T-cell (primary cell): Measurements from ENCODE around the gene PHGDH. TPM values are rescaled to one million over a fixed set of nuclear protein-coding genes. Genes with fewer than 3 reads are reported as not detected.

Experiments
- ATAC-seq, 4 experiments: fragments of 200-7000 bp in 3 of 4; fragments of 150-1000 bp in 1 of 4; cut with Tn5 transposase; replicated peaks in 1 of 4; 1 replicate in 3 of 4; 2 replicates in 1 of 4; pipeline ENCODE4 v1.10.0; 2021; ENCODE audit warnings: moderate library complexity in 3 of 4, mild to moderate bottlenecking in 2 of 4, moderate number of reproducible peaks in 1 of 4
- CTCF ChIA-PET, 2 donors: fragments of 300-600 bp; sonication (Branson Sonifier 250); formaldehyde crosslinking; loops; one replicate each; lab custom pipeline; 2022; ENCODE audit warnings: antibody characterized with exemption in 2 of 2; lab: Charles Lee
- POLR2A ChIA-PET, 2 donors: fragments of 300-600 bp; sonication (Branson Sonifier 250); formaldehyde crosslinking; loops; one replicate each; lab custom pipeline; 2022; ENCODE audit warnings: antibody characterized with exemption in 2 of 2; lab: Charles Lee
- DNase-seq, 35 experiments: peaks; one replicate each; pipeline versions ENCODE4 v3.0.0 to v3.0.0-alpha.2; 2013 to 2023
- H3K27ac ChIP-seq: one replicate; pipeline ENCODE4 v1.5.1; 2013; ENCODE audit warnings: low read length
- H3K27me3 ChIP-seq, 2 experiments: replicated peaks in 1 of 2; 1 replicate in 1 of 2; 2 replicates in 1 of 2; pipeline versions ENCODE4 v1.6.1 to v1.7.0; 2013; ENCODE audit warnings: low read length in 1 of 2, mixed read lengths in 1 of 2; ENCODE audit not compliant: control insufficient read depth in 2 of 2, insufficient read depth in 2 of 2; ENCODE audit errors: extremely low read depth in 1 of 2
- H3K36me3 ChIP-seq, 2 donors: 1 replicate in 1 of 2; 2 replicates in 1 of 2; pipeline versions ENCODE4 v1.6.1 to v1.7.0; 2013; ENCODE audit warnings: low read length in 1 of 2; ENCODE audit not compliant: control insufficient read depth in 2 of 2, insufficient read depth in 1 of 2; ENCODE audit errors: extremely low read depth in 1 of 2
- H3K4me1 ChIP-seq, 2 experiments: 1 replicate in 1 of 2; 2 replicates in 1 of 2; pipeline versions ENCODE4 v1.6.1 to v1.7.0; 2013; ENCODE audit warnings: low read length in 2 of 2, mixed read lengths in 1 of 2; ENCODE audit not compliant: insufficient read depth in 2 of 2, control insufficient read depth in 1 of 2; ENCODE audit errors: extremely low read depth in 1 of 2
- H3K4me3 ChIP-seq, 2 donors: 1 replicate in 1 of 2; 2 replicates in 1 of 2; pipeline versions ENCODE4 v1.5.1 to v1.7.0; 2013; ENCODE audit warnings: mild to moderate bottlenecking in 2 of 2, low read length in 1 of 2, moderate library complexity in 1 of 2; ENCODE audit not compliant: control insufficient read depth in 1 of 2; ENCODE audit errors: extremely low read depth in 1 of 2
- H3K9me3 ChIP-seq: 2 replicates; pipeline ENCODE4 v1.7.0; 2013
- H3K27ac Mint-ChIP-seq, 2 donors: one replicate each; pipeline ENCODE4 v1.8.0; 2020 to 2021; ENCODE audit warnings: mild to moderate bottlenecking in 2 of 2, mixed read lengths in 2 of 2
- H3K27me3 Mint-ChIP-seq, 2 donors: one replicate each; pipeline ENCODE4 v1.8.0; 2021 to 2022; ENCODE audit warnings: mixed read lengths in 2 of 2
- H3K36me3 Mint-ChIP-seq: one replicate; pipeline ENCODE4 v1.8.0; 2021; ENCODE audit warnings: mixed read lengths
- H3K4me1 Mint-ChIP-seq, 3 donors: one replicate each; pipeline ENCODE4 v1.8.0; 2020 to 2022; ENCODE audit warnings: mixed read lengths in 3 of 3, mild to moderate bottlenecking in 1 of 3
- H3K4me3 Mint-ChIP-seq, 3 donors: one replicate each; pipeline ENCODE4 v1.8.0; 2020 to 2022; ENCODE audit warnings: mild to moderate bottlenecking in 3 of 3, mixed read lengths in 3 of 3, moderate library complexity in 3 of 3
- H3K9me3 Mint-ChIP-seq, 3 donors: one replicate each; pipeline ENCODE4 v1.8.0; 2020 to 2022; ENCODE audit warnings: mixed read lengths in 3 of 3
- WGBS: methylation state at CpG from one replicate; pipeline ENCODE4 v1.1.5; 2013; ENCODE audit warnings: missing lambda C conversion rate; ENCODE audit not compliant: insufficient coverage; 5-methylcytosine and 5-hydroxymethylcytosine counted together
- total RNA-seq, 35 experiments: library from RNA in 6 of 35; stranded (reverse) in 6 of 35; fragments of 120-200 nt in 1 of 35; gene quantifications; one replicate each; pipeline versions ENCODE4 v1.2.1 to v1.2.4 and lab custom pipeline; 2013 to 2026

The PHGDH gene
- total RNA-seq, 5 donors from 2014 or later (not counting 1 experiment from before 2014, with no cell fraction given): 7.8 to 27.4 (median 14.3) TPM

- H3K36me3 Mint-ChIP-seq: peaks cover 5% of the 10 kb centered on the region
These were observed 25.4 kb downstream of the PHGDH start for GRCh38 chr1:119737040-119737682.

GRCh38 chr1:119738100-119738720 lies 26.5 kb downstream of the PHGDH start:
- Mint-ChIP-seq H3K27ac (no peak overlapping the region), H3K36me3 (peaks cover 5% of the 10 kb centered on the region), H3K4me1 (no peaks in the 10 kb centered on the region), H3K9me3 (no peaks in the 10 kb centered on the region), H3K4me3 (no peak overlapping the region), H3K27me3 (no peaks in the 10 kb centered on the region)
- peaks cover 0 to 21% of the 10 kb centered on the region in 2 donors for H3K36me3 ChIP-seq
- H3K27ac ChIP-seq: no peak overlapping the region
- H3K27me3 ChIP-seq: peaks cover 0 to 5% of the 10 kb centered on the region in 2 experiments
- DNase-seq: no peak
- no peaks in the 10 kb centered on the region for H3K9me3 ChIP-seq
- CTCF ChIA-PET: no interaction called here
- WGBS: 78% methylated on average over 4 of the region's 7 CpGs
- no peak overlapping the region for H3K4me3 ChIP-seq
- no peaks in the 10 kb centered on the region for H3K4me1 ChIP-seq
- POLR2A ChIA-PET: no interaction called here
- ATAC-seq: no peak

More at GRCh38 chr1:119737040-119737682, 25.4 kb downstream of the PHGDH start:
- H3K4me3 Mint-ChIP-seq: no peak overlapping the region
- POLR2A ChIA-PET: no interaction called here
- DNase-seq (no peak), ATAC-seq (no peak)
- no peak overlapping the region for H3K27ac Mint-ChIP-seq
- Histone ChIP-seq H3K36me3 (peaks cover 0 to 21% of the 10 kb centered on the region in 2 donors), H3K4me3 (no peak overlapping the region), H3K4me1 (no peaks in the 10 kb centered on the region), H3K27me3 (peaks cover 0 to 2% of the 10 kb centered on the region in 2 experiments), H3K27ac (no peak overlapping the region), H3K9me3 (no peaks in the 10 kb centered on the region)
- no peaks in the 10 kb centered on the region for H3K4me1 Mint-ChIP-seq
- 65% methylated on average over 6 of the region's 16 CpGs for WGBS
- H3K27me3 Mint-ChIP-seq: no peaks in the 10 kb centered on the region
- CTCF ChIA-PET: interaction anchor here in 1 of 2 donors (0.7 kb wide), 1 partner anchor 13 kb away, joined by 7 read pairs; no protein-coding TSS in a partner anchor
- H3K9me3 Mint-ChIP-seq: no peaks in the 10 kb centered on the region

- no peaks in the 10 kb centered on the region for H3K9me3 ChIP-seq
- no peak overlapping the region for H3K27ac ChIP-seq
- peaks cover 0 to 3% (median under 1%) of the 10 kb centered on the region in 3 donors for H3K4me1 Mint-ChIP-seq
- H3K4me3 Mint-ChIP-seq: no peak overlapping the region
- WGBS: 88% methylated on average over 4 of the region's 6 CpGs
- POLR2A ChIA-PET: no interaction called here
- H3K36me3 Mint-ChIP-seq: peaks cover 5% of the 10 kb centered on the region
- H3K4me3 ChIP-seq: no peak overlapping the region
- H3K27ac Mint-ChIP-seq: no peak overlapping the region
- H3K4me1 ChIP-seq: peaks cover 0 to 5% of the 10 kb centered on the region in 2 experiments
- no peaks in the 10 kb centered on the region for H3K9me3 Mint-ChIP-seq
- H3K27me3 Mint-ChIP-seq: no peaks in the 10 kb centered on the region
- no peak for DNase-seq
- H3K27me3 ChIP-seq: peaks cover 0 to 9% of the 10 kb centered on the region in 2 experiments
- peaks cover 0 to 21% of the 10 kb centered on the region in 2 donors for H3K36me3 ChIP-seq
- CTCF ChIA-PET: interaction anchor here in 1 of 2 donors (0.7 kb wide), 1 partner anchor 246 kb away, joined by 3 read pairs; no protein-coding TSS in a partner anchor
- no peak for ATAC-seq
These were observed 27.4 kb downstream of the PHGDH start for GRCh38 chr1:119739150-119739549.

GRCh38 chr1:119740261-119740660 lies 28.5 kb downstream of the PHGDH start:
- Histone ChIP-seq H3K4me1 (peaks cover 0 to 5% of the 10 kb centered on the region in 2 experiments), H3K4me3 (no peak overlapping the region), H3K36me3 (peaks cover 0 to 21% of the 10 kb centered on the region in 2 donors), H3K27ac (no peak overlapping the region), H3K27me3 (peaks cover 0 to 7% of the 10 kb centered on the region in 2 experiments), H3K9me3 (no peaks in the 10 kb centered on the region)
- ATAC-seq (no peak), DNase-seq (no peak)
- H3K4me3 Mint-ChIP-seq: no peak overlapping the region
- POLR2A ChIA-PET: no interaction called here
- peaks cover 2% of the 10 kb centered on the region for H3K36me3 Mint-ChIP-seq
- H3K9me3 Mint-ChIP-seq: no peaks in the 10 kb centered on the region
- H3K4me1 Mint-ChIP-seq: peaks cover 0 to 4% (median 3%) of the 10 kb centered on the region in 3 donors
- H3K27ac Mint-ChIP-seq: no peak overlapping the region
- no peaks in the 10 kb centered on the region for H3K27me3 Mint-ChIP-seq
- WGBS: 83% methylated on average over 1 of the region's 2 CpGs
- CTCF ChIA-PET: no interaction called here

- Histone ChIP-seq H3K36me3 (peaks cover 0 to 21% of the 10 kb centered on the region in 2 donors), H3K27ac (no peak overlapping the region), H3K9me3 (no peaks in the 10 kb centered on the region), H3K4me1 (peaks cover 0 to 5% of the 10 kb centered on the region in 2 experiments), H3K27me3 (peaks cover 0 to 7% of the 10 kb centered on the region in 2 experiments), H3K4me3 (no peak overlapping the region)
- ChIA-PET CTCF (interaction anchor here in 1 of 2 donors (0.7 kb wide), 1 partner anchor 17 kb away, joined by 3 read pairs; no protein-coding TSS in a partner anchor), POLR2A (no interaction called here)
- no peak for ATAC-seq
- no peaks in the 10 kb centered on the region for H3K36me3 Mint-ChIP-seq
- no peak for DNase-seq
- peaks cover 0 to 4% (median 3%) of the 10 kb centered on the region in 3 donors for H3K4me1 Mint-ChIP-seq
- H3K9me3 Mint-ChIP-seq: no peaks in the 10 kb centered on the region
- H3K27ac Mint-ChIP-seq: no peak overlapping the region
- no peak overlapping the region for H3K4me3 Mint-ChIP-seq
- WGBS: 92% methylated on average over 13 of the region's 13 CpGs
- H3K27me3 Mint-ChIP-seq: no peaks in the 10 kb centered on the region
These were observed 29.4 kb downstream of the PHGDH start for GRCh38 chr1:119740896-119741780.

GRCh38 chr1:119742202-119742601 lies 30.5 kb downstream of the PHGDH start:
- peaks cover 0 to 5% of the 10 kb centered on the region in 2 experiments for H3K4me1 ChIP-seq
- H3K4me3 Mint-ChIP-seq: no peak overlapping the region
- H3K9me3 Mint-ChIP-seq: no peaks in the 10 kb centered on the region
- no peak for ATAC-seq
- H3K36me3 ChIP-seq: peaks cover 0 to 17% of the 10 kb centered on the region in 2 donors
- no peaks in the 10 kb centered on the region for H3K36me3 Mint-ChIP-seq
- H3K4me1 Mint-ChIP-seq: peaks cover 0 to 4% (median 3%) of the 10 kb centered on the region in 3 donors
- no peaks in the 10 kb centered on the region for H3K9me3 ChIP-seq
- no peak overlapping the region for H3K27ac ChIP-seq
- H3K27ac Mint-ChIP-seq: no peak overlapping the region
- H3K27me3 ChIP-seq: peaks cover 0 to 7% of the 10 kb centered on the region in 2 experiments
- H3K27me3 Mint-ChIP-seq: no peaks in the 10 kb centered on the region
- WGBS: 93% methylated on average over 7 of the region's 7 CpGs
- CTCF ChIA-PET: interaction anchor here in 1 of 2 donors (0.7 to 0.9 kb wide), 3 partner anchors 18 to 67 kb away, joined by 3 to 5 read pairs (median 3); no protein-coding TSS in a partner anchor
- no peak for DNase-seq
- POLR2A ChIA-PET: no interaction called here
- H3K4me3 ChIP-seq: no peak overlapping the region
